Upper lobe of left lung (tissue), 4 donors: ENCODE results near the gene C7orf57.

Experiments used
- EP300 ChIP-seq, 4 donors: sonication (generic); formaldehyde crosslinking; IDR thresholded peaks; one replicate each; pipeline ENCODE4 v1.5.1; 2017; ENCODE audit warnings: antibody characterized with exemption in 4 of 4, control low read depth in 2 of 4
- POLR2A ChIP-seq, 4 donors: fragments of 450-650 bp; IDR thresholded peaks; one replicate each; pipeline ENCODE4 v1.5.1; 2016 to 2017; ENCODE audit warnings: antibody characterized with exemption in 4 of 4, mild to moderate bottlenecking in 2 of 4

- no peak for TF ChIP-seq EP300 (IDR thresholded peaks at IDR 0.05)
- no peak for TF ChIP-seq POLR2A (IDR thresholded peaks at IDR 0.05)
Observed at GRCh38 chr7:48033922-48034321, 1.4 kb upstream of the C7orf57 start.
